ENCODE data around the gene TVP23B. TPM values are rescaled to one million over a fixed set of nuclear protein-coding genes. Genes with fewer than 3 reads are reported as not detected.

TVP23B gene
- total RNA-seq, 6 experiments from 2014 or later: 19.5 to 26.5 (median 22.4) TPM

DNA sequence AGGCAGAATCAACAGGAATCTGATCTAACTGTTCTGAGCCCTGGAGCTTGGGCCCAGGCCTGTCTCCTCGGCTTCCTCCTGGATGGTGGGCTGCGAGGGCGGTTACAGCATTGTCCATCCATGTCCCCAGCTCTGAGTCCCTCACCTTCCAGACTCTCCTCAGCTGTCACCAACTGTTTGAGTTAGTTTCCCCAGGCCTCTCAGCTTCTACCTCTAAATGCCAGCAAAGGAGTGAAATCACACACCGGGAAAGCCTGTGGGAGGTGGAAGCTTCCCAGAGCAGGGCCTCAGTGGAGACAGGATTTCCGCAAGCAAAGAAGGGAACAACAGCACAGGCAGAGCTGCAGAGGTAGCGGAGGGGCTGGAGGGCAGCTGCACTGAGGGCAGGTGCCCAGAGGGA is 67.5 kb downstream of the TVP23B start:
- WGBS (ENCODE audit: insufficient coverage, low coverage, low lambda C conversion rate, missing lambda C conversion rate): 93% methylated on average over 6 of the region's 6 CpGs

DNA sequence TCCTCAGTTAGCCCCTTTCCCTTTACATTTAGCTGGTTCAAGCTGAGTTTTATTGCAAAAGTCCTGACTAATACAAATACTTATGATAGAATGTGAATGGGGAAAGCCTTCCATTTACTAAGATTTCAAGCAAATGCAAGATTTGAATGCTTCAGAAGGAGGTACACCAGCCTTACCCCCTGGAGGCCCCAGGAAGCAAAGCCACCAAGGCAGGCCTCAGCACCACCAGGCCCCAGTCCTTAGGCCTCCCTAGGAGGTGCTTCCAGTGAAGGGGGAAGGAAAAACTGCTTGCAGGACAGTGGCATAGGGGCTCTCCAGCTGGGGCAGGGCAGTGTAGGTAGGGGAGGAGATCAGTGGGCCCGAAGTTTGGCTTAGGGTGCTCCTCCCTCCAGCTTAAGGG is 69.7 kb downstream of the TVP23B start:
- TF ChIP-seq, protein P1, sequence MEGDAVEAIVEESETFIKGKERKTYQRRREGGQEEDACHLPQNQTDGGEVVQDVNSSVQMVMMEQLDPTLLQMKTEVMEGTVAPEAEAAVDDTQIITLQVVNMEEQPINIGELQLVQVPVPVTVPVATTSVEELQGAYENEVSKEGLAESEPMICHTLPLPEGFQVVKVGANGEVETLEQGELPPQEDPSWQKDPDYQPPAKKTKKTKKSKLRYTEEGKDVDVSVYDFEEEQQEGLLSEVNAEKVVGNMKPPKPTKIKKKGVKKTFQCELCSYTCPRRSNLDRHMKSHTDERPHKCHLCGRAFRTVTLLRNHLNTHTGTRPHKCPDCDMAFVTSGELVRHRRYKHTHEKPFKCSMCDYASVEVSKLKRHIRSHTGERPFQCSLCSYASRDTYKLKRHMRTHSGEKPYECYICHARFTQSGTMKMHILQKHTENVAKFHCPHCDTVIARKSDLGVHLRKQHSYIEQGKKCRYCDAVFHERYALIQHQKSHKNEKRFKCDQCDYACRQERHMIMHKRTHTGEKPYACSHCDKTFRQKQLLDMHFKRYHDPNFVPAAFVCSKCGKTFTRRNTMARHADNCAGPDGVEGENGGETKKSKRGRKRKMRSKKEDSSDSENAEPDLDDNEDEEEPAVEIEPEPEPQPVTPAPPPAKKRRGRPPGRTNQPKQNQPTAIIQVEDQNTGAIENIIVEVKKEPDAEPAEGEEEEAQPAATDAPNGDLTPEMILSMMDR (IDR thresholded peaks at IDR 0.05): no peak
- TF ChIP-seq POLR2A (IDR thresholded peaks at IDR 0.05): no peak
- Histone ChIP-seq H3K4me3 (no peak overlapping the region), H3K36me3 (no peaks in the 10 kb centered on the region), H3K9me3 (no peaks in the 10 kb centered on the region), H3K27me3 (no peaks in the 10 kb centered on the region), H3K4me1 (peaks cover 0 to 4% (median 0%) of the 10 kb centered on the region in 4 donors), H3K27ac (no peak overlapping the region)
- 100% methylated on average over 1 of the region's 1 CpG for WGBS (ENCODE audit: insufficient coverage, low coverage, low lambda C conversion rate, missing lambda C conversion rate)
- ATAC-seq: no peak
- no peak for DNase-seq
- intact Hi-C loops (cut with DNase I): no loop called here

More for the DNA sequence above, 67.5 kb downstream of the TVP23B start:
- TF ChIP-seq, protein P1 (IDR thresholded peaks at IDR 0.05): no peak
- no peak for TF ChIP-seq POLR2A (IDR thresholded peaks at IDR 0.05)
- intact Hi-C loops (cut with DNase I): no loop called here
- H3K4me1 ChIP-seq: no peaks in the 10 kb centered on the region
- H3K27me3 ChIP-seq: no peaks in the 10 kb centered on the region
- no peaks in the 10 kb centered on the region for H3K36me3 ChIP-seq
- H3K4me3 ChIP-seq: no peak overlapping the region
- ATAC-seq: no peak
- H3K27ac ChIP-seq: no peak overlapping the region
- DNase-seq: no peak
- H3K9me3 ChIP-seq: no peaks in the 10 kb centered on the region

DNA sequence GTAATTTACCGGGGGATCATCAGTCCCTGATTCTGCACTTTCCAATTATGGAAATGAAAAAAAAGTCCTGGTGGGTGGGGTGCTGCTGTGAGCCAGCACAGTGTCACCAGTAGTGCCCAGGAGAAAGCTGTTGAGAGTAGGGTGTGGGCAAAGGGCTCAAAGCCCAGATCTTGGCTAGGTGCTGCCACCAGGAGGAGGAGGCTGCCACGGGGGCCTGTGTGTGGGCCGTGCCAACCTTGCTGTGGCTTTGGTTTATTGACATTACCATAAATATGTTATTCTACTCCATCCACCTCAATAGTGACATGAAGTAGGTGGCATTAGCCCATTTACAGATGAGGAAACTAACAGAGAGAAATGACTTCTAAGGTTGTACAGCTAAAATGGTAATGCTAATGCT is 70.2 kb downstream of the TVP23B start:
- DNase-seq: no peak
- H3K4me3 ChIP-seq: no peak overlapping the region
- intact Hi-C loops (cut with DNase I): no loop called here
- 90% methylated on average over 2 of the region's 3 CpGs for WGBS (ENCODE audit: insufficient coverage, low coverage, low lambda C conversion rate, missing lambda C conversion rate)
- H3K4me1 ChIP-seq: peaks cover 0 to 5% (median 0%) of the 10 kb centered on the region in 4 donors
- H3K9me3 ChIP-seq: no peaks in the 10 kb centered on the region
- TF ChIP-seq POLR2A (IDR thresholded peaks at IDR 0.05): no peak
- TF ChIP-seq, protein P1 (IDR thresholded peaks at IDR 0.05): no peak
- H3K27ac ChIP-seq: no peak overlapping the region
- H3K36me3 ChIP-seq: no peaks in the 10 kb centered on the region
- no peaks in the 10 kb centered on the region for H3K27me3 ChIP-seq
- ATAC-seq: no peak

DNA sequence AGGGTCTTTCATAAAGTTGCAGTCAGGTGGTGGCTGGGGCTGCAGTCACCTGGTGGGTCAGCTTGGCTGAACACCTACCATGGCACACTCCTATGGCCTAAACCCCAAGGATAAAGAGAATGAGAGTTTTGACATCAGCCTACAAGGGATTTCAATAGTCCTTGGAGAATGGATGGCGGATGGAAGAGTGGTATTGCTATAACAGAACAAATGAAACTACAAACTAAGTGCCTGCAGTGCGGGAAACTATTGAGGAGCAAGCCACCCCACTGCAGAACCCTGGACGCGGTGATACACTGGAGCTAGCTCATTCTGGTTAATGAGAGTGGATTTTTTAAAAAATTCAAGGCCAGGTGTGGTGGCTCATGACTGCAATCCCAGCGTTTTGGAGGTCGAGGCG is 74.0 kb downstream of the TVP23B start:
- intact Hi-C loops (cut with DNase I): no loop called here
- DNase-seq (no peak), ATAC-seq (no peak)
- TF ChIP-seq, protein P1 (IDR thresholded peaks at IDR 0.05): no peak
- TF ChIP-seq POLR2A (IDR thresholded peaks at IDR 0.05): no peak
- H3K9me3 ChIP-seq: no peaks in the 10 kb centered on the region
- H3K27ac ChIP-seq: no peak overlapping the region
- no peak overlapping the region for H3K4me3 ChIP-seq
- WGBS (ENCODE audit: insufficient coverage, low coverage, low lambda C conversion rate, missing lambda C conversion rate): 83% methylated on average over 5 of the region's 7 CpGs
- no peaks in the 10 kb centered on the region for H3K27me3 ChIP-seq
- no peaks in the 10 kb centered on the region for H3K36me3 ChIP-seq
- H3K4me1 ChIP-seq: peaks cover 0 to 25% (median 5%) of the 10 kb centered on the region in 4 donors

Measured in right lobe of liver (tissue), 6 donors.